Panc1 (cell line): ENCODE data around the gene ADAM10.

Experiments
- POLR2AphosphoS5 ChIP-seq: IDR thresholded peaks from 2 replicates; pipeline ENCODE4 v1.6.1; 2012; ENCODE audit warnings: mild to moderate bottlenecking, low read depth, low read length, moderate library complexity
- TCF7L2 ChIP-seq: IDR thresholded peaks from 2 replicates; pipeline ENCODE4 v1.6.1; 2011; ENCODE audit warnings: mild to moderate bottlenecking, low read depth, low read length, inconsistent platforms
- TF ChIP-seq, protein P1 (sequence below): fragments of 450-650 bp; IDR thresholded peaks from 2 replicates; pipeline ENCODE4 v1.5.1; 2017; ENCODE audit warnings: mild to moderate bottlenecking

DNA sequence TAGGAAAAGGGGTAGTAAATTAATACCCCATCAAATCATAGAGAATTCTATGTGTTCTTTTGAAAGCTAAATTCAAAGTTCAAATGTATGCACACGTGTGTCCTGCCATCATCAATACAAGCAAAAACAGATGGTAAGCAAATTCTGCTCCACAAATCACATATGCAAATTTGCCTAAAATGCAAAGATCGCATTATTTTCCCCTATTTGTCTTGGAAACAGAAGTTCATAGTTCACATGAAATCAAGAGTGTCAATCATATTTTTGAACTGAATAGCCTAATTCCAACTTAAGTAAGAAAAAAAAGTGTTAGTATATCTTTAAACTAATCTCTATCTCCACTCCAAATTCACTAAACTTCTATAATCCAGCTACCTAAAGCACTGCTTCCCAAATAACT lies 8.5 kb downstream of the ADAM10 start:
- TF ChIP-seq, protein P1, sequence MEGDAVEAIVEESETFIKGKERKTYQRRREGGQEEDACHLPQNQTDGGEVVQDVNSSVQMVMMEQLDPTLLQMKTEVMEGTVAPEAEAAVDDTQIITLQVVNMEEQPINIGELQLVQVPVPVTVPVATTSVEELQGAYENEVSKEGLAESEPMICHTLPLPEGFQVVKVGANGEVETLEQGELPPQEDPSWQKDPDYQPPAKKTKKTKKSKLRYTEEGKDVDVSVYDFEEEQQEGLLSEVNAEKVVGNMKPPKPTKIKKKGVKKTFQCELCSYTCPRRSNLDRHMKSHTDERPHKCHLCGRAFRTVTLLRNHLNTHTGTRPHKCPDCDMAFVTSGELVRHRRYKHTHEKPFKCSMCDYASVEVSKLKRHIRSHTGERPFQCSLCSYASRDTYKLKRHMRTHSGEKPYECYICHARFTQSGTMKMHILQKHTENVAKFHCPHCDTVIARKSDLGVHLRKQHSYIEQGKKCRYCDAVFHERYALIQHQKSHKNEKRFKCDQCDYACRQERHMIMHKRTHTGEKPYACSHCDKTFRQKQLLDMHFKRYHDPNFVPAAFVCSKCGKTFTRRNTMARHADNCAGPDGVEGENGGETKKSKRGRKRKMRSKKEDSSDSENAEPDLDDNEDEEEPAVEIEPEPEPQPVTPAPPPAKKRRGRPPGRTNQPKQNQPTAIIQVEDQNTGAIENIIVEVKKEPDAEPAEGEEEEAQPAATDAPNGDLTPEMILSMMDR: no peak
- TF ChIP-seq POLR2AphosphoS5: no peak
- TF ChIP-seq TCF7L2: no peak
